HCT116 (cell line): ENCODE data around the gene TTYH3. TPM values are rescaled to one million over a fixed set of nuclear protein-coding genes. Genes with fewer than 3 reads are reported as not detected.

Experiments
- ATAC-seq: fragments of 200-7000 bp; cut with Tn5 transposase; 2 replicates; pipeline ENCODE4 v1.9.1; 2020; ENCODE audit warnings: mild to moderate bottlenecking, moderate library complexity
- BruUV-seq: library from RNA; stranded (reverse); fragments of 400-500 nt; replicated peaks from 2 replicates; lab custom pipeline; 2021; lab: Mats Ljungman, UMichigan
- CTCF ChIA-PET: fragments of 300-600 bp; sonication (Branson Sonifier 250); formaldehyde crosslinking; loops from one replicate; lab custom pipeline; 2021; ENCODE audit warnings: antibody characterized with exemption; lab: Charles Lee
- POLR2A ChIA-PET: fragments of 300-600, 350-600 bp; sonication (Branson Sonifier 250); formaldehyde crosslinking; loops from one replicate; lab custom pipeline; 2021; ENCODE audit warnings: antibody characterized with exemption; lab: Charles Lee
- RAD21 ChIA-PET, 2 experiments: fragments of 300-600 bp; sonication (Branson Sonifier 250); formaldehyde crosslinking; loops; one replicate each; lab custom pipeline; 2023; ENCODE audit warnings: low total read pairs in 2 of 2; ENCODE audit not compliant: uncharacterized antibody in 2 of 2, unreplicated experiment in 2 of 2, low non-redundant PET in 1 of 2; lab: Charles Lee
- DNase-seq: peaks from one replicate; pipeline ENCODE4 v3.0.0-alpha.2; 2010; ENCODE audit warnings: low read depth, low spot score
- H2AFZ ChIP-seq: fragments of 200-600 bp; shearing (Covaris generic), sonication (generic); 2 replicates; pipeline ENCODE4 v1.6.1; 2017; ENCODE audit warnings: low read depth, mixed run types, mixed read lengths, antibody characterized with exemption, low read length; ENCODE audit not compliant: poor library complexity, severe bottlenecking
- H3K27ac ChIP-seq: 2 replicates; pipeline ENCODE4 v1.5.1; 2012; ENCODE audit warnings: low read depth, low read length
- H3K27me3 ChIP-seq: fragments of 200-600 bp; sonication (generic); 2 replicates; pipeline ENCODE4 v1.6.1; 2016; ENCODE audit warnings: mixed run types, low read length, mixed read lengths; ENCODE audit not compliant: insufficient read depth
- H3K36me3 ChIP-seq, 2 experiments: fragments of 200-500 bp in 1 of 2; fragments of 200-600 bp in 1 of 2; sonication (Bioruptor generic) in 1 of 2; sonication (generic) in 1 of 2; 2 replicates each; pipeline versions ENCODE4 v1.5.1 to v1.6.1; 2014 to 2016; ENCODE audit warnings: low read length in 2 of 2, inconsistent platforms in 1 of 2, mixed read lengths in 1 of 2, mixed run types in 1 of 2; ENCODE audit not compliant: insufficient read depth in 2 of 2, control insufficient read depth in 1 of 2
- H3K4me1 ChIP-seq, 2 experiments: fragments of 200-600 bp in 1 of 2; sonication (generic) in 1 of 2; 2 replicates each; pipeline versions ENCODE4 v1.5.1 to v1.6.1; 2012 to 2017; ENCODE audit warnings: low read length in 2 of 2, inconsistent platforms in 1 of 2, mild to moderate bottlenecking in 1 of 2, mixed read lengths in 1 of 2, mixed run types in 1 of 2, moderate library complexity in 1 of 2; ENCODE audit not compliant: insufficient read depth in 2 of 2, control insufficient read depth in 1 of 2
- H3K4me2 ChIP-seq: fragments of 200-600 bp; sonication (generic); 2 replicates; pipeline ENCODE4 v1.6.1; 2017; ENCODE audit warnings: mixed run types, low read length, mixed read lengths
- H3K4me3 ChIP-seq, 2 experiments: fragments of 200-600 bp in 1 of 2; sonication (generic) in 1 of 2; replicated peaks in 1 of 2; 2 replicates each; pipeline ENCODE4 v1.5.1; 2011 to 2016; ENCODE audit warnings: low read length in 2 of 2, control low read depth in 1 of 2, low read depth in 1 of 2, mild to moderate bottlenecking in 1 of 2, mixed read lengths in 1 of 2, mixed run types in 1 of 2
- H3K79me2 ChIP-seq: fragments of 200-600 bp; sonication (generic); 2 replicates; pipeline ENCODE4 v1.6.1; 2017; ENCODE audit warnings: mild to moderate bottlenecking, mixed run types, low read length, moderate library complexity, mixed read lengths; ENCODE audit not compliant: insufficient read depth
- H3K9ac ChIP-seq: fragments of 200-600 bp; sonication (generic); 2 replicates; pipeline ENCODE4 v1.6.1; 2016; ENCODE audit warnings: low read length, mixed read lengths
- H3K9me2 ChIP-seq: fragments of 200-600 bp; sonication (generic), shearing (Covaris generic); 2 replicates; pipeline ENCODE4 v1.6.1; 2017; ENCODE audit warnings: mixed run types, mild to moderate bottlenecking, moderate library complexity; ENCODE audit not compliant: insufficient read depth
- H3K9me3 ChIP-seq, 2 experiments: fragments of 200-500 bp in 1 of 2; fragments of 200-600 bp in 1 of 2; sonication (Bioruptor generic) in 1 of 2; sonication (generic) in 1 of 2; 2 replicates each; pipeline ENCODE4 v1.6.1; 2014 to 2017; ENCODE audit warnings: low read length in 2 of 2, mixed read lengths in 2 of 2, inconsistent platforms in 1 of 2, low read depth in 1 of 2, mild to moderate bottlenecking in 1 of 2, mixed run types in 1 of 2, moderate library complexity in 1 of 2; ENCODE audit not compliant: control insufficient read depth in 1 of 2, insufficient read depth in 1 of 2
- H4K20me1 ChIP-seq: fragments of 200-600 bp; sonication (generic), shearing (Covaris generic); 2 replicates; pipeline ENCODE4 v1.6.1; 2017; ENCODE audit warnings: mixed run types, mild to moderate bottlenecking, moderate library complexity; ENCODE audit not compliant: insufficient read depth
- CTCF ChIP-seq, 3 experiments: fragments of 200-600 bp in 1 of 3; sonication (generic) in 1 of 3; IDR thresholded peaks in 2 of 3; conservative IDR thresholded peaks in 1 of 3; 2 replicates each; pipeline ENCODE4 v1.5.1; 2012 to 2017; ENCODE audit warnings: low read depth in 2 of 3, low read length in 2 of 3, antibody characterized with exemption in 1 of 3, borderline replicate concordance in 1 of 3, control low read depth in 1 of 3, mild to moderate bottlenecking in 1 of 3, mixed read lengths in 1 of 3, mixed run types in 1 of 3, moderate library complexity in 1 of 3; ENCODE audit not compliant: insufficient read depth in 1 of 3
- EGR1 ChIP-seq: IDR thresholded peaks from 2 replicates; pipeline ENCODE4 v1.6.1; 2012; ENCODE audit warnings: low read depth
- FOSL1 ChIP-seq: IDR thresholded peaks from 2 replicates; pipeline ENCODE4 v1.6.1; 2012; ENCODE audit warnings: low read depth
- POLR2AphosphoS5 ChIP-seq: IDR thresholded peaks from 2 replicates; pipeline ENCODE4 v1.6.1; 2011; ENCODE audit warnings: mild to moderate bottlenecking, low read depth, low read length, moderate library complexity
- RAD21 ChIP-seq: IDR thresholded peaks from 2 replicates; pipeline ENCODE4 v1.6.1; 2012; ENCODE audit warnings: low read depth, mild to moderate bottlenecking
- REST ChIP-seq: IDR thresholded peaks from 2 replicates; pipeline ENCODE4 v1.6.1; 2012; ENCODE audit warnings: low read depth
- SIN3A ChIP-seq: IDR thresholded peaks from 2 replicates; pipeline ENCODE4 v1.6.1; 2012; ENCODE audit warnings: low read depth
- SRF ChIP-seq: IDR thresholded peaks from 2 replicates; pipeline ENCODE4 v1.6.1; 2012; ENCODE audit warnings: low read depth
- ZFX ChIP-seq: fragments of 450-650 bp; IDR thresholded peaks from 2 replicates; pipeline ENCODE4 v1.6.1; 2017
- intact Hi-C: fragments of 100-400 bp; cut with micrococcal nuclease; formaldehyde crosslinking; loops from 2 replicates; pipeline ENCODE4 v1.10.0; 2022
- total RNA-seq: library from RNA; stranded (reverse); gene quantifications from one replicate; pipeline ENCODE4 v1.2.1, GENCODE V29; 2021; ENCODE audit not compliant: unreplicated experiment

The TTYH3 gene
- total RNA-seq, 1 experiment from 2014 or later: 40.3 TPM

GRCh38 chr7:2643386-2644219, 11.8 kb downstream of the TTYH3 start:
- POLR2A ChIA-PET: interaction anchor here (0.7 kb wide), 1 partner anchor 10 kb away, joined by 4 read pairs; no protein-coding TSS in a partner anchor
- Histone ChIP-seq H3K4me3 (no peak overlapping the region), H3K4me1 (peaks cover 17 to 25% of the 10 kb centered on the region in 2 experiments), H3K9ac (no peak overlapping the region)
- TF ChIP-seq SIN3A (no peak), ZFX (no peak), CTCF (IDR thresholded peaks at IDR 0.05 in 2 of 3, conservative IDR thresholded peaks at IDR 0.05 in 1 of 3; ENCODE audit: borderline replicate concordance in 1 of 3, insufficient read depth in 1 of 3, low read depth in 2 of 3, low read length in 2 of 3) (peak in 2 of 3 experiments; percentile 23 to 32; a peak in 3 of 6 replicates), SRF (no peak)
- TF ChIP-seq, all 23 proteins: peak for 1
- RAD21 ChIA-PET: no interaction called here
- Histone ChIP-seq H3K9me3 (no peaks in the 10 kb centered on the region), H3K27me3 (no peaks in the 10 kb centered on the region), H3K4me2 (no peak overlapping the region), H3K79me2 (no peaks in the 10 kb centered on the region), H4K20me1 (no peaks in the 10 kb centered on the region), H2AFZ (no peak overlapping the region), H3K27ac (no peak overlapping the region), H3K9me2 (no peaks in the 10 kb centered on the region), H3K36me3 (no peaks in the 10 kb centered on the region)
- CTCF ChIA-PET: no interaction called here
- DNase-seq (no peak), ATAC-seq (peak; percentile 27; the same call in 1 of the 2 replicates)
- intact Hi-C loops: no loop called here
- no TSS peak for BruUV-seq

- ChIA-PET CTCF (no interaction called here), RAD21 (no interaction called here), POLR2A (no interaction called here)
- no peak for DNase-seq
- Histone ChIP-seq H3K27me3 (no peaks in the 10 kb centered on the region), H3K9me3 (no peaks in the 10 kb centered on the region), H3K9me2 (no peaks in the 10 kb centered on the region), H2AFZ (no peak overlapping the region), H3K27ac (no peak overlapping the region), H3K9ac (no peak overlapping the region), H3K4me1 (peaks cover 17 to 25% of the 10 kb centered on the region in 2 experiments), H3K79me2 (no peaks in the 10 kb centered on the region), H3K4me3 (no peak overlapping the region), H3K36me3 (no peaks in the 10 kb centered on the region), H4K20me1 (no peaks in the 10 kb centered on the region), H3K4me2 (no peak overlapping the region)
- intact Hi-C loops: no loop called here
- ATAC-seq: no peak
- BruUV-seq: no TSS peak
- TF ChIP-seq SRF (no peak), RAD21 (no peak), POLR2AphosphoS5 (no peak), REST (no peak), ZFX (no peak), EGR1 (no peak), FOSL1 (no peak), CTCF (IDR thresholded peaks at IDR 0.05 in 2 of 3, conservative IDR thresholded peaks at IDR 0.05 in 1 of 3; ENCODE audit: borderline replicate concordance in 1 of 3, insufficient read depth in 1 of 3, low read depth in 2 of 3, low read length in 2 of 3) (no peak)
Observed at GRCh38 chr7:2644220-2644561, 12.4 kb downstream of the TTYH3 start.
